Thyroid gland (tissue), 4 donors: ENCODE results near the gene SAMD5. TPM values are rescaled to one million over a fixed set of nuclear protein-coding genes. Genes with fewer than 3 reads are reported as not detected.

Experiments used
- DNase-seq, 2 donors: peaks; one replicate each; pipeline ENCODE4 v3.0.0-alpha.2; 2019
- H3K27ac ChIP-seq, 3 donors: fragments of 200-600 bp; sonication (generic); 1 replicate in 2 of 3; 2 replicates in 1 of 3; pipeline ENCODE4 v1.5.1; 2016 to 2019; ENCODE audit warnings: mild to moderate bottlenecking in 1 of 3, moderate library complexity in 1 of 3
- H3K27me3 ChIP-seq: fragments of 200-600 bp; sonication (generic); one replicate; pipeline ENCODE4 v1.5.1; 2019
- H3K36me3 ChIP-seq, 2 donors: fragments of 200-600 bp; sonication (generic); one replicate each; pipeline ENCODE4 v1.5.1; 2016 to 2019
- H3K4me1 ChIP-seq, 2 donors: fragments of 200-600 bp; sonication (generic); one replicate each; pipeline ENCODE4 v1.5.1; 2017 to 2019
- H3K4me3 ChIP-seq, 3 donors: fragments of 200-600 bp; sonication (generic); replicated peaks in 1 of 3; 1 replicate in 2 of 3; 2 replicates in 1 of 3; pipeline ENCODE4 v1.5.1; 2016; ENCODE audit warnings: mild to moderate bottlenecking in 1 of 3
- H3K9me3 ChIP-seq: fragments of 200-600 bp; sonication (generic); one replicate; pipeline ENCODE4 v1.5.1; 2017
- CTCF ChIP-seq, 6 experiments: fragments of 200-600 bp in 3 of 6; fragments of 450-650 bp in 3 of 6; sonication (generic) in 3 of 6; IDR thresholded peaks; one replicate each; pipeline ENCODE4 v1.5.1; 2016 to 2019; ENCODE audit warnings: antibody characterized with exemption in 6 of 6, mild to moderate bottlenecking in 2 of 6, inconsistent platforms in 1 of 6, moderate library complexity in 1 of 6
- POLR2A ChIP-seq, 2 donors: fragments of 450-650 bp; IDR thresholded peaks; one replicate each; pipeline ENCODE4 v1.6.1; 2017; ENCODE audit warnings: antibody characterized with exemption in 2 of 2, mild to moderate bottlenecking in 2 of 2, moderate library complexity in 1 of 2
- WGBS, 2 donors: methylation state at CpG; one replicate each; pipeline ENCODE4 v1.1.5; 2017; 5-methylcytosine and 5-hydroxymethylcytosine counted together
- intact Hi-C: fragments of 100-400 bp; cut with DNase I; formaldehyde crosslinking; loops from one replicate; pipeline ENCODE4 v1.15.1; 2023
- total RNA-seq, 4 donors: library from RNA; depleted of rRNA; stranded (reverse); fragments of >200 nt; gene quantifications; one replicate each; pipeline ENCODE4 v1.2.3, GENCODE V29; 2016

SAMD5 gene
- total RNA-seq, 4 donors from 2014 or later, result 2.0 to 8.9 (median 5.2) TPM

GRCh38 chr6:147582991-147583390 is 74.5 kb downstream of the SAMD5 start:
- no peak for DNase-seq
- Histone ChIP-seq H3K4me3 (no peak overlapping the region), H3K36me3 (no peaks in the 10 kb centered on the region), H3K27me3 (no peaks in the 10 kb centered on the region), H3K4me1 (peaks cover 0 to 8% of the 10 kb centered on the region in 2 donors), H3K27ac (no peak overlapping the region), H3K9me3 (no peaks in the 10 kb centered on the region)
- intact Hi-C loops, result no loop called here
- WGBS, 2 donors, result 89 to 96% methylated on average over 1 of the region's 1 CpG
- no peak for TF ChIP-seq CTCF (IDR thresholded peaks at IDR 0.05)
- TF ChIP-seq POLR2A (IDR thresholded peaks at IDR 0.05), result no peak

- TF ChIP-seq POLR2A (IDR thresholded peaks at IDR 0.05), result no peak
- TF ChIP-seq CTCF (IDR thresholded peaks at IDR 0.05), result no peak
- Histone ChIP-seq H3K4me1 (peaks cover 0 to 8% of the 10 kb centered on the region in 2 donors), H3K36me3 (no peaks in the 10 kb centered on the region), H3K27me3 (no peaks in the 10 kb centered on the region), H3K4me3 (no peak overlapping the region), H3K27ac (no peak overlapping the region), H3K9me3 (no peaks in the 10 kb centered on the region)
- no peak for DNase-seq
- 88 to 91% methylated on average over 3 of the region's 3 CpGs for WGBS, 2 donors
- intact Hi-C loops, result no loop called here
Observed at GRCh38 chr6:147585256-147585655, 76.8 kb downstream of the SAMD5 start.

- WGBS, 2 donors, result 34 to 70% methylated on average over 4 of the region's 4 CpGs
- no peak overlapping the region for H3K27ac ChIP-seq
- H3K9me3 ChIP-seq, result no peaks in the 10 kb centered on the region
- no peaks in the 10 kb centered on the region for H3K27me3 ChIP-seq
- peak in 1 of 2 donors; percentile 63 for DNase-seq
- TF ChIP-seq POLR2A (IDR thresholded peaks at IDR 0.05), result no peak
- intact Hi-C loops, result no loop called here
- peaks cover 0 to 8% of the 10 kb centered on the region in 2 donors for H3K4me1 ChIP-seq
- no peaks in the 10 kb centered on the region for H3K36me3 ChIP-seq
- H3K4me3 ChIP-seq, result no peak overlapping the region
Observed at GRCh38 chr6:147586044-147586443, 77.6 kb downstream of the SAMD5 start.

GRCh38 chr6:147587907-147588306 is 79.4 kb downstream of the SAMD5 start:
- Histone ChIP-seq H3K27me3 (no peaks in the 10 kb centered on the region), H3K27ac (peak overlapping the region in 1 of 3 donors; percentile 56), H3K4me1 (peaks cover 0 to 8% of the 10 kb centered on the region in 2 donors), H3K4me3 (no peak overlapping the region), H3K36me3 (no peaks in the 10 kb centered on the region), H3K9me3 (no peaks in the 10 kb centered on the region)
- DNase-seq, result no peak
- TF ChIP-seq CTCF (IDR thresholded peaks at IDR 0.05), result no peak
- no peak for TF ChIP-seq POLR2A (IDR thresholded peaks at IDR 0.05)
- WGBS, 2 donors, result 67 to 83% methylated on average over 3 of the region's 3 CpGs
- intact Hi-C loops, result no loop called here

GRCh38 chr6:147588469-147588868 is 80.0 kb downstream of the SAMD5 start:
- Histone ChIP-seq H3K27me3 (no peaks in the 10 kb centered on the region), H3K9me3 (no peaks in the 10 kb centered on the region), H3K36me3 (no peaks in the 10 kb centered on the region), H3K4me1 (peaks cover 0 to 8% of the 10 kb centered on the region in 2 donors), H3K4me3 (no peak overlapping the region), H3K27ac (no peak overlapping the region)
- intact Hi-C loops, result no loop called here
- TF ChIP-seq POLR2A (IDR thresholded peaks at IDR 0.05) (no peak), CTCF (IDR thresholded peaks at IDR 0.05) (no peak)
- 89% methylated on average over 6 of the region's 6 CpGs for WGBS, 2 donors
- DNase-seq, result no peak
